ENCODE data around the gene DNPEP.

Gene DNPEP

DNA sequence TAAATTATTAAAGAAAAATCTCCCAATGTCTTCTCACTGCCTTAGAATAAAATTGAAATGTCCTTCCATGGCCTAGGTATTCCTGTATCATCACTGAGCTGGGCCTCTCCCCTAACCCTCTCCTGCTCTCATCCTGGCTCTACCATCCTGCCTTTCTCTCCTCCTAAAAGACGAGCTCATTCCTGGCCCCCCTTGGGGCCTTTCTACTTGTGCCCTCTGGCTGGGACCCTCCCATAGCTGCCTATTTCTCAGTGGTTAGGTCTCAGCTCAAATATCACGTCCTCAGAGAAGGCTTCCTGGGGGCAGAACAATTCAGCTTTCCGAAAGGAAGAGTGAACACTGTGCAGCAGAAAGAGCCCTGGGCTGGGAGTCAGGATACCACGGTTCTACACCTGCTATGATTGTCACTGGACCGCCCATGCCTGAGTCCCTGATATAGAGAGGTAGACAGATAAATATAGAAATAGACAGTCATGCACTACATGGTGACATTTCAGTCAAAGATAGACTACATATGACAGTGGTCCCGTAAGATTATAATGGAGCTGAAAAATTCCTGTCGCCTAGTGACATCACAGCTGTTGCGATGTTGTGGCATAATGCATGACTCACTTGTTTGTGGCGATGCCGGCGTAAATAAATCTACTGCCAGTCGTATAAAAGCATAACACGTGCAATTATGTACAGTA, 9.4 kb downstream of the DNPEP start:
- DNase-seq (ENCODE audit: low read depth in 1 of 2, low spot score in 1 of 2): no peak
- H3K27ac ChIP-seq (replicated peaks): no peak overlapping the region
- no peak for TF ChIP-seq POLR2AphosphoS5 (IDR thresholded peaks at IDR 0.05; ENCODE audit: low read depth)
- TF ChIP-seq, protein P1, sequence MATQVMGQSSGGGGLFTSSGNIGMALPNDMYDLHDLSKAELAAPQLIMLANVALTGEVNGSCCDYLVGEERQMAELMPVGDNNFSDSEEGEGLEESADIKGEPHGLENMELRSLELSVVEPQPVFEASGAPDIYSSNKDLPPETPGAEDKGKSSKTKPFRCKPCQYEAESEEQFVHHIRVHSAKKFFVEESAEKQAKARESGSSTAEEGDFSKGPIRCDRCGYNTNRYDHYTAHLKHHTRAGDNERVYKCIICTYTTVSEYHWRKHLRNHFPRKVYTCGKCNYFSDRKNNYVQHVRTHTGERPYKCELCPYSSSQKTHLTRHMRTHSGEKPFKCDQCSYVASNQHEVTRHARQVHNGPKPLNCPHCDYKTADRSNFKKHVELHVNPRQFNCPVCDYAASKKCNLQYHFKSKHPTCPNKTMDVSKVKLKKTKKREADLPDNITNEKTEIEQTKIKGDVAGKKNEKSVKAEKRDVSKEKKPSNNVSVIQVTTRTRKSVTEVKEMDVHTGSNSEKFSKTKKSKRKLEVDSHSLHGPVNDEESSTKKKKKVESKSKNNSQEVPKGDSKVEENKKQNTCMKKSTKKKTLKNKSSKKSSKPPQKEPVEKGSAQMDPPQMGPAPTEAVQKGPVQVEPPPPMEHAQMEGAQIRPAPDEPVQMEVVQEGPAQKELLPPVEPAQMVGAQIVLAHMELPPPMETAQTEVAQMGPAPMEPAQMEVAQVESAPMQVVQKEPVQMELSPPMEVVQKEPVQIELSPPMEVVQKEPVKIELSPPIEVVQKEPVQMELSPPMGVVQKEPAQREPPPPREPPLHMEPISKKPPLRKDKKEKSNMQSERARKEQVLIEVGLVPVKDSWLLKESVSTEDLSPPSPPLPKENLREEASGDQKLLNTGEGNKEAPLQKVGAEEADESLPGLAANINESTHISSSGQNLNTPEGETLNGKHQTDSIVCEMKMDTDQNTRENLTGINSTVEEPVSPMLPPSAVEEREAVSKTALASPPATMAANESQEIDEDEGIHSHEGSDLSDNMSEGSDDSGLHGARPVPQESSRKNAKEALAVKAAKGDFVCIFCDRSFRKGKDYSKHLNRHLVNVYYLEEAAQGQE (IDR thresholded peaks at IDR 0.05; ENCODE audit: insufficient replicate concordance, low read depth): no peak
- no peaks in the 10 kb centered on the region for H3K27me3 ChIP-seq (ENCODE audit: insufficient read depth, poor library complexity, severe bottlenecking)
- H3K4me3 ChIP-seq (replicated peaks; ENCODE audit: insufficient read depth, low read length): no peak overlapping the region

DNA sequence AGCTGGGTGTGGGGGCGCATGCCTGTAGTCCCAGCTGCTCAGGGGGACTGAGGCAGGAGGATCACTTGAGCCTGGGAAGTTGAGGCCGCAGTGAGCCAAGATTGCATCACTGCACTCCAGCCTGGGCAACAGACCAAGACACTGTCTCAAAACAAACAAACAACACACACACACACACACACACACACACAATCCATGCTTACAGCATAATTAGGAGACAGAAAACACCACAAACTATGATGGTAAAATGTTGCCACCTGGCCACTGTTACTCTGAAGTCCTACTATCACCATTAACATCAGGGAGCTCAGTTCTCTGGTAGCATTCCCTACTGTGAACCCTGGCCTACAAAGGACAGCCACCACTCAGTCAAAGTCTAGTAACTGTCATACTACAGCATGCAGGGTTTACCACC, 18.3 kb downstream of the DNPEP start:
- no peak for DNase-seq (ENCODE audit: low read depth in 1 of 2, low spot score in 1 of 2)
- H3K27me3 ChIP-seq (ENCODE audit: insufficient read depth, poor library complexity, severe bottlenecking): no peaks in the 10 kb centered on the region
- no peak overlapping the region for H3K4me3 ChIP-seq (replicated peaks; ENCODE audit: insufficient read depth, low read length)
- no peak overlapping the region for H3K27ac ChIP-seq (replicated peaks)
- TF ChIP-seq CTCF (IDR thresholded peaks at IDR 0.05; ENCODE audit: insufficient read depth, low read length) (no peak), GABPA (IDR thresholded peaks at IDR 0.05; ENCODE audit: low read depth) (no peak), POLR2AphosphoS5 (IDR thresholded peaks at IDR 0.05; ENCODE audit: low read depth) (no peak), SPI1 (IDR thresholded peaks at IDR 0.05; ENCODE audit: borderline replicate concordance, low read depth) (no peak)
- TF ChIP-seq, protein P1 (IDR thresholded peaks at IDR 0.05; ENCODE audit: insufficient replicate concordance, low read depth): no peak

- no peak for DNase-seq (ENCODE audit: low read depth in 1 of 2, low spot score in 1 of 2)
- Histone ChIP-seq H3K27me3 (ENCODE audit: insufficient read depth, poor library complexity, severe bottlenecking) (no peaks in the 10 kb centered on the region), H3K27ac (replicated peaks) (no peak overlapping the region), H3K4me3 (replicated peaks; ENCODE audit: insufficient read depth, low read length) (no peak overlapping the region)
- TF ChIP-seq SPI1 (IDR thresholded peaks at IDR 0.05; ENCODE audit: borderline replicate concordance, low read depth) (no peak), GABPA (IDR thresholded peaks at IDR 0.05; ENCODE audit: low read depth) (no peak), CTCF (IDR thresholded peaks at IDR 0.05; ENCODE audit: insufficient read depth, low read length) (no peak), POLR2AphosphoS5 (IDR thresholded peaks at IDR 0.05; ENCODE audit: low read depth) (no peak)
- TF ChIP-seq, protein P1 (IDR thresholded peaks at IDR 0.05; ENCODE audit: insufficient replicate concordance, low read depth): no peak
Measured at GRCh38 chr2:219368690-219369191, 19.0 kb downstream of the DNPEP start.

All from HL-60 (cell line).